Activated T-helper 17 cell treated with anti-CD3 and anti-CD28 coated beads, Interleukin-2, amount 50 U/mL, for 72 hours (primary cell): ENCODE results near the gene FTCD. TPM values are rescaled to one million over a fixed set of nuclear protein-coding genes. Genes with fewer than 3 reads are reported as not detected.
"Not testable (repeated sequence)": the region's sequence is repeated elsewhere in the genome, so short reads cannot be mapped to it uniquely, and the experiment has no call there.

Source experiments
- ATAC-seq: fragments of 150-1000 bp; cut with Tn5 transposase; replicated peaks from 2 replicates; pipeline ENCODE4 v1.10.0; 2021; ENCODE audit warnings: mild to moderate bottlenecking, moderate library complexity
- H3K27ac Mint-ChIP-seq: one replicate; pipeline ENCODE4 v1.8.0; 2022; ENCODE audit warnings: mixed read lengths
- H3K27me3 Mint-ChIP-seq: one replicate; pipeline ENCODE4 v1.8.0; 2022; ENCODE audit warnings: mixed read lengths
- H3K36me3 Mint-ChIP-seq: one replicate; pipeline ENCODE4 v1.8.0; 2022; ENCODE audit warnings: low read depth, mild to moderate bottlenecking, mixed read lengths
- H3K4me1 Mint-ChIP-seq: one replicate; pipeline ENCODE4 v1.8.0; 2022; ENCODE audit warnings: mixed read lengths
- H3K4me3 Mint-ChIP-seq: one replicate; pipeline ENCODE4 v1.8.0; 2022; ENCODE audit warnings: mild to moderate bottlenecking, mixed read lengths
- H3K9me3 Mint-ChIP-seq: one replicate; pipeline ENCODE4 v1.8.0; 2022; ENCODE audit warnings: mixed read lengths
- total RNA-seq, 2 donors: library from RNA; stranded (reverse); gene quantifications; one replicate each; pipeline ENCODE4 v1.2.3, GENCODE V29; 2022

The FTCD gene, protein sequence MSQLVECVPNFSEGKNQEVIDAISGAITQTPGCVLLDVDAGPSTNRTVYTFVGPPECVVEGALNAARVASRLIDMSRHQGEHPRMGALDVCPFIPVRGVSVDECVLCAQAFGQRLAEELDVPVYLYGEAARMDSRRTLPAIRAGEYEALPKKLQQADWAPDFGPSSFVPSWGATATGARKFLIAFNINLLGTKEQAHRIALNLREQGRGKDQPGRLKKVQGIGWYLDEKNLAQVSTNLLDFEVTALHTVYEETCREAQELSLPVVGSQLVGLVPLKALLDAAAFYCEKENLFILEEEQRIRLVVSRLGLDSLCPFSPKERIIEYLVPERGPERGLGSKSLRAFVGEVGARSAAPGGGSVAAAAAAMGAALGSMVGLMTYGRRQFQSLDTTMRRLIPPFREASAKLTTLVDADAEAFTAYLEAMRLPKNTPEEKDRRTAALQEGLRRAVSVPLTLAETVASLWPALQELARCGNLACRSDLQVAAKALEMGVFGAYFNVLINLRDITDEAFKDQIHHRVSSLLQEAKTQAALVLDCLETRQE
- total RNA-seq, result under 1 TPM in 1 of 2 donors, not detected in 1; 0.24 TPM

DNA sequence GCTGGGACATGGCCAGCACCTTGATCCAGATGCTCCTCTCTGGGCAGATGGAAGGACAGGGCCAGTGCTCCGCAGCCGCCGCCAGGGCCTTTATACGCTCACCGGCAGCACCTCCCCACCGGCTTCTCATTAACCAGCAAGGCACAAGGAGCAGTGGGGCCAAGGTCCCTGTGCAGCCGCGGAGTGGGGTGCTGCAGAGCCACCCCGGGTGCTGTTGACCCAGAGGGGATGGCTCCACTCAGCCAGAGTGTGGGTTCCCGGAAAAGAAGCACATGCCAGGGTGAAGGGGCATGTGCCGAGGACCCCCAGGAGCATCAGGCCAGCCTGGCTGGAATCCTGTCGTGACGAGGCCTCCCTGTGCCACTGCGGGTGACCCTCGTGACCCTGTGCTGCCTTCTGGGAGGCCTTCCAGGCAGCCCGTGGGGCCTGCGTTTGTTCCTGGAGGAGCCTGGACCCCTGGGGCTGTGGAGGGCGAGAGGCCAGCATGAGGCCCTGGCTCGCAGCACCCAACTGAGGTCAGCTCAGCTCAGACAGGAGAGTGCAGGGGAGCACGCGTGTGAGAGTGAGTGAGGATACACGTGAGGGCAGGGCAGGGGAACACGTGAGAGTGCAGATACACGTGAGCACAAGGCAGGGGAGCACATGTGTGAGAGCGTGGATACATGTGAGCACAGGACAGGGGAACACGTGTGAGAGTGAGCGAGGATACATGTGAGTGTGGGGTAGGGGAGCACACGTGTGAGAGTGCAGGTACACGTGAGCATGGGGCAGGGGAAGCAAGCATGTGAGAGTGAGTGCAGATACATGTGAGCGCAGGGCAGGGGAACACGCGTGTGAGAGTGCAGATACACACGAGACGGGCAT lies at the start of gene FTCD:
TSS of gene FTCD (minus strand) at position 66 of the 864 bp plus-strand sequence. CDS start at position 10, 56 bp downstream.
- H3K9me3 Mint-ChIP-seq, result no peaks in the 10 kb centered on the region

DNA sequence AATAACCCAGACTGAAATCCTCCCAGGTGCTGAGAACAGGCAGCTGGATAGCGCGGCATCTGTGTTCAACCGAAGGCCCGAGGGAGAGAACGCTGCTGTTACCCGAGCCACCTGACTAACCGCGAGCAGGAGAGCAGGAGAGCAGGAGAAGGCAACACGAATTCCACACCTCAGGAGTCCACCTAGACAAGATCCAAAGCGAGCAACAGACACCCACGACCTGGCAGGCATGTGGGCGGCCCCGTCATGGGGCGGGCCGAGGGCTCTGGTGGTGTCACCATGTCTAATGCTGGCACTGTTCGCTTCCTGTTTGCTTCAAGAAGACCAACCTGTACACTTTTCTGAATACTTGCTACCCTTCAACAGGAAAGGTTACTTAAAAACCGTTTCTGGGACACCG lies 49.8 kb upstream of the FTCD start:
- no peaks in the 10 kb centered on the region for H3K9me3 Mint-ChIP-seq
- no peak overlapping the region for H3K27ac Mint-ChIP-seq
- no peaks in the 10 kb centered on the region for H3K27me3 Mint-ChIP-seq
- H3K36me3 Mint-ChIP-seq, result peaks cover 45% of the 10 kb centered on the region
- no peaks in the 10 kb centered on the region for H3K4me1 Mint-ChIP-seq
- ATAC-seq, result no peak
- no peak overlapping the region for H3K4me3 Mint-ChIP-seq

More for the DNA sequence above, at the start of gene FTCD:
- Mint-ChIP-seq H3K4me3 (no peak within 1 kb of the TSS), H3K27me3 (no peaks in the 10 kb centered on the region), H3K4me1 (no peaks in the 10 kb centered on the region), H3K36me3 (no peaks in the 10 kb centered on the region), H3K27ac (no peak within 1 kb of the TSS)
- ATAC-seq, result no peak

DNA sequence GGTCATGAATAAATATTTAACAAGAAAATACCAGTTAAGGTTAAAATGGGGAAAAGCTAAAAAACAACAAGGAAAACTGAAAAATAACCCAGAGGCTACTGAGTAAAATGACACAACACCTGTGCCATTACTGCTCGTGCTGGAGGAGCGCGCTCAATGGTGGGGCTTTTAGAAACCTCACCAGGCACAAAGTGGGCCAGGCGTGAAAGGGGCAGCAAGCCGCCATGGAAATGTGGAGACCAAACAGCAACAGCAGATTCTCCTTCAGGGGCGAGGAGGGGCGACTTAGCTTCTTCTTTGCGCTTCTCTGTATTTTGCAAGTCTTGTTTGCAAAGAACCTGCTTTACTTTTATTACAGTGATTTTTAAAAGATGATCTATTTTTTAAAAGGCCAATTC lies 47.8 kb upstream of the FTCD start:
- Mint-ChIP-seq H3K9me3 (no peaks in the 10 kb centered on the region), H3K27me3 (no peaks in the 10 kb centered on the region), H3K4me3 (no peak overlapping the region), H3K36me3 (peaks cover 65% of the 10 kb centered on the region), H3K4me1 (no peaks in the 10 kb centered on the region), H3K27ac (peak overlapping the region; percentile 62)
- ATAC-seq, result no peak

DNA sequence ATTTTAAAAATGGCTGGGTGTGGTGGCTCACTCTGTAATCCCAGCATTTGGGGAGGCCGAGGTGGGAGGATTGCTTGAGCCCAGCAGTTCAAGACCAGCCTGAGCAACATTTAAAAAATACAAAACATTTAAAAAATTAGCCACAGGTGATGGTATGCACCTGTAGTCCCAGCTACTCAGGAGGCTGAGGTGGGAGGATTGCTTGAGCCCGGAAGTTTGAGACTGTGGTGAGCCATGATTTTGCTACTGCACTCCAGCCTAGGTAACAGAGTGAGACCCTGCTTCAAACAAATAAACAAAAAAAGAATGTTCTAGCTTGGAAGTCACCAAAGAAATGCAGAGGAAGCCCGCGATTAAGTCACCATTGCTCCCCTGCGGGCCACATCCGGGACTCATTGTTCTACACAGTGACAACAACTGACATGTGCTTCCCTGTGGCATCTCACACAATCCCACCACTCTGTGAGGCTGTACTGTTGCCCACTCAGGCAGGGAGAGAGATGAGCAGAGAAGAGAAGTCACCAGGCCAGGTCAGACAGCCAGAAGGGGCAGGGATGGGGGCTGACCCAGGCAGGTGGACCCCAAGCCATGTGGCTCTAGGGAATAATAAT lies 47.3 kb upstream of the FTCD start:
- Mint-ChIP-seq H3K36me3 (peaks cover 63% of the 10 kb centered on the region), H3K27me3 (no peaks in the 10 kb centered on the region), H3K4me1 (no peaks in the 10 kb centered on the region), H3K27ac (peak overlapping the region; percentile 62), H3K4me3 (no peak overlapping the region), H3K9me3 (no peaks in the 10 kb centered on the region)
- ATAC-seq, result no peak

DNA sequence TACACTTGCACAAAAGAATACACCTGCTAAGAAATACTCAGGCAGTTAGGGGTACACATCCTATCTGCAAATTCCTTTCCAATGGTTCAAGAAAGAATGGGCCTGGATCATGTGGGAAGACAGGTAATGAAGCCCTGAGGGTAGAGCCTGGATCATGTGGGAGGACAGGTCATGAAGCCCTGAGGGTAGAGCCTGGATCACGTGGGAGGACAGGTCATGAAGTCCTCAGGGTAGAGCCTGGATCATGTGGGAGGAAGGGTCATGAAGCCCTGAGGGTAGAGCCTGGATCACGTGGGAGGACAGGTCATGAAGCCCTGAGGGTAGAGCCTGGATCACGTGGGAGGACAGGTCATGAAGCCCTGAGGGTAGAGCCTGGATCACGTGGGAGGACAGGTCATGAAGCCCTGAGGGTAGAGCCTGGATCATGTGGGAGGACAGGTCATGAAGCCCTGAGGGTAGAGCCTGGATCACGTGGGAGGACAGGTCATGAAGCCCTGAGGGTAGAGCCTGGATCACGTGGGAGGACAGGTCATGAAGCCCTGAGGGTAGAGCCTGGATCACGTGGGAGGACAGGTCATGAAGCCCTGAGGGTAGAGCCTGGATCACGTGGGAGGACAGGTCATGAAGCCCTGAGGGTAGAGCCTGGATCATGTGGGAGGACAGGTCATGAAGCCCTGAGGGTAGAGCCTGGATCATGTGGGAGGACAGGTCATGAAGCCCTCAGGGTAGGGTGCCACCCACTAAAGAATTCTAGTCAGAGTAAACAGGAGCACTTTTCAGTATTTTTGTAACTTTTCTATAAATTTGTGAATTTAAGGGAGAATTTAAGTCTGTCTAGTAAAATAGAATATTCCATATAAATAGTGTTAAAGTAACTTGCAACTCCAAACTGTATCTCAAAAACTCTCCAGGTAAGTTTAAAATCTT lies 45.8 kb upstream of the FTCD start:
- not testable (repeated sequence) for H3K4me3 Mint-ChIP-seq, H3K9me3 Mint-ChIP-seq, ATAC-seq, H3K4me1 Mint-ChIP-seq, H3K27me3 Mint-ChIP-seq, H3K27ac Mint-ChIP-seq
- H3K36me3 Mint-ChIP-seq, result peaks cover 77% of the 10 kb centered on the region

- Mint-ChIP-seq H3K9me3 (no peaks in the 10 kb centered on the region), H3K27me3 (no peaks in the 10 kb centered on the region), H3K36me3 (peaks cover 70% of the 10 kb centered on the region), H3K4me1 (no peaks in the 10 kb centered on the region), H3K4me3 (no peak overlapping the region), H3K27ac (no peak overlapping the region)
- ATAC-seq, result no peak
Measured at GRCh38 chr21:46199436-46200373, 44.3 kb upstream of the FTCD start.

DNA sequence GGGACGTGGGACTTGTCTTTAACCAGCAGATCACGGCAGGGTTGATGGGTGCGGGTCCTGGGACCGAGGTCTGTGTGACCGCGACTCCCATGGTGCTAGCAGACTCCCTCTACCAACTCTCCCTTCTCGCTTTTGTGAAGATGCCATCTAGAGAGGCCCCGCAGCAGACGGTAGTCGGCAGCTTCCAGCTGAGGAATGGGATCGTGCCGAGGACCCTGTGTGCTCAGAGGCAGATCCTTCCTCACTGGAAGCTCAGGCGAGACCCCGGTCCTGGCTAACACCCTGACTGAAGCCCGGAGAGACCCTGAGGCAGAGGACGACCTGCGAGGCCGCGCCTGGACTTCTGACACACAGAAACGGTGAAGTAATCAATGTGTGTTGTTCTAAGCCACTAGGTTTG lies 41.4 kb upstream of the FTCD start:
- no peaks in the 10 kb centered on the region for H3K9me3 Mint-ChIP-seq
- no peak for ATAC-seq
- no peaks in the 10 kb centered on the region for H3K4me1 Mint-ChIP-seq
- peaks cover 55% of the 10 kb centered on the region for H3K36me3 Mint-ChIP-seq
- H3K4me3 Mint-ChIP-seq, result no peak overlapping the region
- H3K27me3 Mint-ChIP-seq, result no peaks in the 10 kb centered on the region
- H3K27ac Mint-ChIP-seq, result no peak overlapping the region

DNA sequence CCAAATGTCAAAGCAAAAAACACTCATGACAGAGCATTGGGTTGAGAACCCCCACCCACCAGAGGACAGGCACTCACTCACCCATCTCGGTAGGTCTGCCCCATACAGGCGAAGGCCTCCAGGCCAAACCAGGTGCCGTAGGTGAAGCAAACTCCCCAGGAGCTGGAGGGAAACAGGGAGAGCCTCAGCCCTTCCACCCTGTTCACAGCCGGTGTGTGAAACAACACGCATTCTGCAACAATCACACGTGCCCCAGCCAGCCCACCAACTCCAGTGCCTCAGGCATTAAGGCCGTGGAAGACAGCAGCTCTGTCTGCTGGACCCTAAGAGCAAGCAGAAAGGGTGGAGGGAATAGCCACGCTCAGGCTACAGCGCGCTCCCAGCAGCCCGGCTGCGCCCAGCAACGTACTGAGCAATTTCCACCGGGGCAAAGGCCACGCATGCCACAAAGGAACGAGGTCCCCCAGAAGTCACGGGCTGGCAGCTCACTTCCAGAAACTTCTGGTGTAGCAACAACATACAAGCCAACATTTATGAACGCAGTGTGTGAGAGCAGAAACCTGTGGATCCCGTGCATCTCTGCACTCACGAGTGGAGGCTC lies 40.3 kb upstream of the FTCD start:
- peaks cover 54% of the 10 kb centered on the region for H3K36me3 Mint-ChIP-seq
- no peaks in the 10 kb centered on the region for H3K4me1 Mint-ChIP-seq
- H3K4me3 Mint-ChIP-seq, result no peak overlapping the region
- no peaks in the 10 kb centered on the region for H3K27me3 Mint-ChIP-seq
- no peaks in the 10 kb centered on the region for H3K9me3 Mint-ChIP-seq
- no peak overlapping the region for H3K27ac Mint-ChIP-seq
- ATAC-seq, result no peak

DNA sequence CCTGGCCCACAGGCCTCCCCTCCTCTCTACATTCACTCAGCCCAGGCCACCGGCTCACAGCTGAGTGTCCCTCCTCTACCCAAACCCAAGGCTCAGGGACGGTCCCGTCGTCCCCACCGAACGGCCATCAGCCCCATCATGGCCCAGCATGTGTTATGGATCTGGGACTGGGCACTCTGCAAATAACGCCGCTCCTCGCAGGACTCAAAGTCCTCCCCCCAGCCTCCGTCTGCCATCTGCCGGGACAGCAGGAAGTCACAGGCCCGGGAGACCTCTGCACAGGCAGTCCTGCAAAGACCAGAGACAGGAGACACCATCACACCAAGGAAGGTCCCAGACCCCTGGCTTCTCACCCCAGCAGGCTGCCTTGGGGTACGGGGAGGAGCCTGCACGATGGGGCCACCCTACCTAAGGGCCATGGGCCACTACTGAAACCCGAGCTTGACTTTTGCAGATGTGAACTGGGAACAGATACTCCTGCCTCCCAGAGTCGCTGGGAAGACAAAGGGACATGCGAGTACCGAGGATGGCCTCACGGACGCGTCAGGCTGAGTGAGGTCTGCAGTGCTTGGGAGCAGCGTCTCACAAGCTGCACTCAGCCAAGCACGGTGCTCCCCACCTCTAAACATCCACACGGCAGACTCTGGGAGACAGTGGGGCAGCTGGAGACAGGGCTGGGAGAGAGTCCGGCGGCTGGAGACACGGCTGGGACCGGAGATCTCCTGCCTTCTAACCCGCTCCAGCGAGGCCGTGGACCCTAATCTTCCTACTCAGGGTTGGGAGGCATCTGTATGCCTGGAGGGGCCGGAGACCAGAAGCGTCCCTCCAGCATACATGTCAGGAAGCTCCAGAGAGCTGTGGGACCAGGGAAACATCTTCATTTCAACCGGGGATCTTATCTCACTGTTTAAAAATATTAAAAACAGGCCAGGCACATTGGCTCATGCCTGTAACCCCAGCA lies 39.3 kb upstream of the FTCD start:
- no peaks in the 10 kb centered on the region for H3K27me3 Mint-ChIP-seq
- peaks cover 43% of the 10 kb centered on the region for H3K36me3 Mint-ChIP-seq
- no peaks in the 10 kb centered on the region for H3K4me1 Mint-ChIP-seq
- H3K27ac Mint-ChIP-seq, result no peak overlapping the region
- no peak overlapping the region for H3K4me3 Mint-ChIP-seq
- ATAC-seq, result no peak
- no peaks in the 10 kb centered on the region for H3K9me3 Mint-ChIP-seq

DNA sequence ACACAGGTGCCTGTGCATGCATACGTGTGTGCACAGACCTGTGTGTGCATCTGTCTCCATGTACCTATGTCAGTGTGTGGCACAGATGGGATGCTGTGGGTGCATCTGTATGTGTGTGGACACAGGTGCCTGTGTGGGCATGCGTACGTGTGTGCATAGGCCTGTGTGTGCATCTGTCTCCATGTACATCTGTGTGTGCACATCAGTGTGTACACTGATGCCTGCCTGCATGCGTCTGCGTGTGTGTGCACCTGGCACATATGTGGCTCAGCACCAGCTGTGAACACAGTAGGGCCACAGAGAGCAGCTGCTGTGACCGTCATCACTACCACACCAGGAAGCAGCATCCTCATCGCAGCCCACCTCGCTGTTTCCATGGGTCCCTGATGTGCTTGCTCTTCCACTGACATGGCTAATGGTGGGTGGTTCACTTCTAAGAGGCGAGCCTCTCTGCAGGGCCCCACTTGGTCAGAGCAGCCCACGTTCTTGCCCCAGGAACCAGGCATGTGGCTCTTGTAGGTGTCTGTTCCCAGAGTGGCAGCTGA lies 38.5 kb upstream of the FTCD start:
- Mint-ChIP-seq H3K9me3 (no peaks in the 10 kb centered on the region), H3K36me3 (peaks cover 36% of the 10 kb centered on the region), H3K4me3 (no peak overlapping the region), H3K4me1 (no peaks in the 10 kb centered on the region), H3K27ac (no peak overlapping the region), H3K27me3 (no peaks in the 10 kb centered on the region)
- no peak for ATAC-seq

GRCh38 chr21:46191686-46192575 lies 36.6 kb upstream of the FTCD start:
- no peaks in the 10 kb centered on the region for H3K9me3 Mint-ChIP-seq
- no peaks in the 10 kb centered on the region for H3K27me3 Mint-ChIP-seq
- H3K4me1 Mint-ChIP-seq, result no peaks in the 10 kb centered on the region
- H3K4me3 Mint-ChIP-seq, result no peak overlapping the region
- H3K36me3 Mint-ChIP-seq, result peaks cover 19% of the 10 kb centered on the region
- H3K27ac Mint-ChIP-seq, result no peak overlapping the region
- ATAC-seq, result no peak
